Measurements from ENCODE around the gene CTBP1.

The CTBP1 gene

DNA sequence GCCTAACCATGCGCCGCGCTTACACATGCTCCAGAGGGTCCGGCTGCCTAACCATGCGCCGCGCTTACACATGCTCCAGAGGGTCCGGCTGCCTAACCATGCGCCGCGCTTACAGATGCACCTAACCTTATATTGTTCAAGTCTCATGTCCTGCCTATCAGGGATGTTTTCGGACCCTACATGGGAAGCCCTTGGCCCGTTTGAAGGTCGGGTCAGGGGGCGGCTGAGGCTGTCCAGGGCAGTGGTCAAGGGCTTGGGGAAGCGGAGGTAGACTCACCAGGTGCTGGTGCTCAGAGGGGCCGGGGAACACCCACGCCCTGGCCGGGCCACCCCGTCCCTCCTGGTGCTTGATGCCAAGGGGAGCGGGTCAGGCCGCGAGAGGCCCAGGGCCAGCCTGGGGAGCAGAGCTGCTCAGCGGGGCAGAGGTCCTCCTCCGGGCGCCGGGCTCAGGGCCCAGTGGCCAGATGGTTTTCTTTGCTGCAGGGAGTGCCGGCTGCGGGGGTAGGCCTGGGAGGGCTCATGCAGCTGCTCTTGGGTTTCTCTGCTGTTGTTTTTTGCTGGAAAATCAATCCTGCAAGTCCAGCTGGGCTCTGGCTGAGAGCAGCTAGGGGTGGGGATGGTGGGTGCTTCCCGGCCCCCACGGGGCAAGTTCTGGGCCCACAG is 41.2 kb downstream of the CTBP1 start:
- H3K4me3 Mint-ChIP-seq = peak overlapping the region in 1 of 3 experiments; percentile 52
- peaks cover 6% of the 10 kb centered on the region for H3K27me3 Mint-ChIP-seq (ENCODE audit: low read depth)
- TF ChIP-seq CTCF (IDR thresholded peaks at IDR 0.05; ENCODE audit: unreplicated experiment in 3 of 3) = no peak
- H3K27ac Mint-ChIP-seq = peak overlapping the region; percentile 90 to 98 (median 98)
- peaks cover 53% of the 10 kb centered on the region for H3K4me1 Mint-ChIP-seq
- H3K36me3 Mint-ChIP-seq (ENCODE audit: low read depth) = peaks cover 8% of the 10 kb centered on the region
- H3K9me3 Mint-ChIP-seq = no peaks in the 10 kb centered on the region

- H3K36me3 Mint-ChIP-seq (ENCODE audit: low read depth) = peaks cover 8% of the 10 kb centered on the region
- TF ChIP-seq CTCF (IDR thresholded peaks at IDR 0.05; ENCODE audit: unreplicated experiment in 3 of 3) = no peak
- no peaks in the 10 kb centered on the region for H3K9me3 Mint-ChIP-seq
- H3K4me3 Mint-ChIP-seq = no peak overlapping the region
- peaks cover 57% of the 10 kb centered on the region for H3K4me1 Mint-ChIP-seq
- peak overlapping the region in 1 of 3 experiments; percentile 98 for H3K27ac Mint-ChIP-seq
- peaks cover 6% of the 10 kb centered on the region for H3K27me3 Mint-ChIP-seq (ENCODE audit: low read depth)
Measured at GRCh38 chr4:1207157-1207470, 41.8 kb downstream of the CTBP1 start.

DNA sequence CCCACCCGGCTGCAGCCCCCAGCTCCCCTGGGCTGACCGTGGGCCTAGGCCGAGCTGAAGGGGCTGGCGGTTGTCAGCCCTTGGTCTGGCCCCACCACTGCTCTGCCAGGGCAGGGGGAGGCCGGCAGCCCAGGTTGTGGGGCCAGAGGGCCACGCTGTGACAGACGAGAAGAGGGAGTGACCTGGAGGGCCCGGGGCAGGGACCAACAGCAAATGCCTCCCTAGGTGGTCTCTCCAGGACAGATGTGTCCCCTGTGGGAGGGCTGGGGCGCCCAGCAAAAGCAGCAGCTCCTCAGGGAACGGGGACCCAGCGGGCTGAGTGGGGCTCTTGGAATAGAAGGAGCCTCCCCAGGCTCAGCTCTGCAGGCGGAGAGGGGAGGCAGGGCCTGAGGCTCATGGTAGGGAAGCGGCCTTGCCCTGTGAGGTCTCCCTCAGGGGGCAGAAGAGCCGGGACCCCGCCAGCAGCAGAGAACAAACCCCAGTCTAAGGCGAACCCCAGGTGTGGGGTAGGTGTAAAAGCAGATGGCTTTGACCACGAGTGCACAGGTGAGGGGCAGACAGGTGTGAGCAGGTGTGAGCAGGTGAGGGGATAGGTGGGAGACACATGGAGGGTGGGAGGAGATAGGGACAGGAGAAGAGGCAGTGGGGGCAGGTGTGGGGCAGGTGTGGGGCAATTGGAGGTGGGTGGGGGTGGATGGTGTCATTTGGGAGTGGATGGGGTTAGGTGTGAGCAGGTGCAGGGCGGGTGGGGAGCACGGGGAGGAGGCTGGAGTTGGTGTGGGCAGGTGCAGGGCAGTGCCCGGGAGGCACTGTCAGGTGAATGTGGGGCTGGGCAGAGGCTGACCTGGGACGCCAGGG is 42.4 kb downstream of the CTBP1 start:
- Mint-ChIP-seq H3K36me3 (ENCODE audit: low read depth) (peaks cover 4% of the 10 kb centered on the region), H3K9me3 (no peaks in the 10 kb centered on the region), H3K27me3 (ENCODE audit: low read depth) (peaks cover 10% of the 10 kb centered on the region), H3K27ac (peak overlapping the region in 1 of 3 experiments; percentile 66), H3K4me3 (no peak overlapping the region), H3K4me1 (peaks cover 57% of the 10 kb centered on the region)
- TF ChIP-seq CTCF (IDR thresholded peaks at IDR 0.05; ENCODE audit: unreplicated experiment in 3 of 3) = no peak

- Mint-ChIP-seq H3K4me1 (peaks cover 53% of the 10 kb centered on the region), H3K9me3 (no peaks in the 10 kb centered on the region), H3K27ac (no peak overlapping the region), H3K36me3 (ENCODE audit: low read depth) (peaks cover 4% of the 10 kb centered on the region), H3K27me3 (ENCODE audit: low read depth) (peaks cover 10% of the 10 kb centered on the region), H3K4me3 (no peak overlapping the region)
- TF ChIP-seq CTCF (IDR thresholded peaks at IDR 0.05; ENCODE audit: unreplicated experiment in 3 of 3) = no peak
Measured at GRCh38 chr4:1205586-1206298, 43.2 kb downstream of the CTBP1 start.

GRCh38 chr4:1204828-1205585 is 43.9 kb downstream of the CTBP1 start:
- Mint-ChIP-seq H3K4me3 (peak overlapping the region in 1 of 3 experiments; percentile 31), H3K4me1 (peaks cover 58% of the 10 kb centered on the region), H3K27ac (peak overlapping the region; percentile 65 to 94 (median 87)), H3K36me3 (ENCODE audit: low read depth) (peaks cover 4% of the 10 kb centered on the region), H3K27me3 (ENCODE audit: low read depth) (peaks cover 10% of the 10 kb centered on the region), H3K9me3 (no peaks in the 10 kb centered on the region)
- no peak for TF ChIP-seq CTCF (IDR thresholded peaks at IDR 0.05; ENCODE audit: unreplicated experiment in 3 of 3)
